A549 (cell line): ENCODE measurements around the gene TRIM28.

Experiments used
- CBX8 ChIP-seq: fragments of 200-600 bp; sonication (generic); IDR thresholded peaks from 2 replicates; pipeline ENCODE4 v1.6.1; 2016
- FOSL2 ChIP-seq, 2 experiments: fragments of 450-650 bp in 1 of 2; fragments of >200 bp in 1 of 2; sonication (Bioruptor Twin) in 1 of 2; formaldehyde crosslinking; IDR thresholded peaks; 2 replicates each; pipeline versions ENCODE4 v1.5.0 to v1.6.1; 2016 to 2020; ENCODE audit warnings: mild to moderate bottlenecking in 1 of 2, moderate library complexity in 1 of 2
- JUN ChIP-seq, 2 experiments: fragments of >200 bp; sonication (Bioruptor Twin); formaldehyde crosslinking; IDR thresholded peaks; 2 replicates in 1 of 2; 3 replicates in 1 of 2; pipeline ENCODE4 v1.6.1; 2016 to 2017
- JUNB ChIP-seq: fragments of >200 bp; sonication (Bioruptor Twin); formaldehyde crosslinking; IDR thresholded peaks from 2 replicates; pipeline ENCODE4 v1.6.1; 2016
- POLR2A ChIP-seq: IDR thresholded peaks from 2 replicates; pipeline ENCODE4 v1.6.1; 2012; ENCODE audit warnings: mild to moderate bottlenecking, low read length
- RFX5 ChIP-seq: fragments of 450-650 bp; IDR thresholded peaks from 2 replicates; pipeline ENCODE4 v1.7.1; 2014; ENCODE audit warnings: antibody characterized with exemption, mild to moderate bottlenecking, moderate library complexity
- ZFP36 ChIP-seq: fragments of 450-650 bp; IDR thresholded peaks from 2 replicates; pipeline ENCODE4 v1.6.1; 2014; ENCODE audit warnings: borderline replicate concordance; ENCODE audit not compliant: partially characterized antibody
- TF ChIP-seq, protein P1 (sequence below): fragments of >200 bp; sonication (Bioruptor Twin); formaldehyde crosslinking; IDR thresholded peaks from 3 replicates; pipeline ENCODE4 v1.5.1; 2016
- TF ChIP-seq, protein P2 (sequence below): fragments of 200-600 bp; sonication (generic); IDR thresholded peaks from 2 replicates; pipeline ENCODE4 v1.6.1; 2016; ENCODE audit warnings: antibody characterized with exemption, mild to moderate bottlenecking, moderate library complexity

DNA sequence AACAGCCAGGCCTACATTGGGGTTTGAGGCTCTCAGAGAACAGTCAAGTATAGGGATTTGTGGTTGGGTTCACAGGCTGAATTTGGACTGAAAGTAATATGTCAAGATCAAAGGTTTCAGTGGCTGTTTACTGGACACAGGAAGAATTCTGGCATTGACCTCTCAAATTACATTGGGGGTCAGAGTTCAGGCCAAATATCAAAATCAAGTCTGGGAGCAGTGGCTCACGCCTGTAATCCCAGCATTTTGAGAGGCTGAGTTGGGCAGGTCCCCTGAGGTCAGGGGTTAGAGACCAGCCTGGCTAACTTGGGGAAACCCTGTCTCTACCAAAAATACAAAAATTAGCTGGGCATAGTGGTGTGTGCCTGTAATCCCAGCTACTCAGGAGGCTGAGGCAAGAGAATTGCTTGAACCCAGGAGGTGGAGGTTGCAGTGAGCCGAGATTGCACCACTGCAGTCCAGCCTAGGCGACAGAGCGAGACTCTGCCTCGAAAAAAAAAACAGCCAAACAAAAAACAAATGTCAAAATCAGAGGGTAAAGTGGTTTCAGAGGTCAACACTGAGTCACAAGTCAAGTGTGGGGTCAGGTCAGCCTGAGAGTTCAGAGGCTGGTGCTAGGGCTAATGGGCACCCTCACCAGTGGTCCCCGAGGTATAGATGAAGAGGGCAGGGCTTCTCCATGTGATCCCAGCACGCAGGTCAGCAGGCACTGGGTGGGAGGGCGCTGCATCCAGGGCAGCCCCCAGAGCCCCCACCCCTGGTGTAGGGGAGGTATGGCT lies 33.6 kb upstream of the TRIM28 start:
- TF ChIP-seq, protein P1, sequence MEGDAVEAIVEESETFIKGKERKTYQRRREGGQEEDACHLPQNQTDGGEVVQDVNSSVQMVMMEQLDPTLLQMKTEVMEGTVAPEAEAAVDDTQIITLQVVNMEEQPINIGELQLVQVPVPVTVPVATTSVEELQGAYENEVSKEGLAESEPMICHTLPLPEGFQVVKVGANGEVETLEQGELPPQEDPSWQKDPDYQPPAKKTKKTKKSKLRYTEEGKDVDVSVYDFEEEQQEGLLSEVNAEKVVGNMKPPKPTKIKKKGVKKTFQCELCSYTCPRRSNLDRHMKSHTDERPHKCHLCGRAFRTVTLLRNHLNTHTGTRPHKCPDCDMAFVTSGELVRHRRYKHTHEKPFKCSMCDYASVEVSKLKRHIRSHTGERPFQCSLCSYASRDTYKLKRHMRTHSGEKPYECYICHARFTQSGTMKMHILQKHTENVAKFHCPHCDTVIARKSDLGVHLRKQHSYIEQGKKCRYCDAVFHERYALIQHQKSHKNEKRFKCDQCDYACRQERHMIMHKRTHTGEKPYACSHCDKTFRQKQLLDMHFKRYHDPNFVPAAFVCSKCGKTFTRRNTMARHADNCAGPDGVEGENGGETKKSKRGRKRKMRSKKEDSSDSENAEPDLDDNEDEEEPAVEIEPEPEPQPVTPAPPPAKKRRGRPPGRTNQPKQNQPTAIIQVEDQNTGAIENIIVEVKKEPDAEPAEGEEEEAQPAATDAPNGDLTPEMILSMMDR: no peak
- TF ChIP-seq, protein P2, sequence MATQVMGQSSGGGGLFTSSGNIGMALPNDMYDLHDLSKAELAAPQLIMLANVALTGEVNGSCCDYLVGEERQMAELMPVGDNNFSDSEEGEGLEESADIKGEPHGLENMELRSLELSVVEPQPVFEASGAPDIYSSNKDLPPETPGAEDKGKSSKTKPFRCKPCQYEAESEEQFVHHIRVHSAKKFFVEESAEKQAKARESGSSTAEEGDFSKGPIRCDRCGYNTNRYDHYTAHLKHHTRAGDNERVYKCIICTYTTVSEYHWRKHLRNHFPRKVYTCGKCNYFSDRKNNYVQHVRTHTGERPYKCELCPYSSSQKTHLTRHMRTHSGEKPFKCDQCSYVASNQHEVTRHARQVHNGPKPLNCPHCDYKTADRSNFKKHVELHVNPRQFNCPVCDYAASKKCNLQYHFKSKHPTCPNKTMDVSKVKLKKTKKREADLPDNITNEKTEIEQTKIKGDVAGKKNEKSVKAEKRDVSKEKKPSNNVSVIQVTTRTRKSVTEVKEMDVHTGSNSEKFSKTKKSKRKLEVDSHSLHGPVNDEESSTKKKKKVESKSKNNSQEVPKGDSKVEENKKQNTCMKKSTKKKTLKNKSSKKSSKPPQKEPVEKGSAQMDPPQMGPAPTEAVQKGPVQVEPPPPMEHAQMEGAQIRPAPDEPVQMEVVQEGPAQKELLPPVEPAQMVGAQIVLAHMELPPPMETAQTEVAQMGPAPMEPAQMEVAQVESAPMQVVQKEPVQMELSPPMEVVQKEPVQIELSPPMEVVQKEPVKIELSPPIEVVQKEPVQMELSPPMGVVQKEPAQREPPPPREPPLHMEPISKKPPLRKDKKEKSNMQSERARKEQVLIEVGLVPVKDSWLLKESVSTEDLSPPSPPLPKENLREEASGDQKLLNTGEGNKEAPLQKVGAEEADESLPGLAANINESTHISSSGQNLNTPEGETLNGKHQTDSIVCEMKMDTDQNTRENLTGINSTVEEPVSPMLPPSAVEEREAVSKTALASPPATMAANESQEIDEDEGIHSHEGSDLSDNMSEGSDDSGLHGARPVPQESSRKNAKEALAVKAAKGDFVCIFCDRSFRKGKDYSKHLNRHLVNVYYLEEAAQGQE: no peak
- TF ChIP-seq FOSL2 (IDR thresholded peaks at IDR 0.05) (no peak), FOSL2 (CRISPR knock-in tag; IDR thresholded peaks at IDR 0.05) (no peak), RFX5 (no peak), CBX8 (no peak), ZFP36 (no peak), JUNB (no peak), JUN (IDR thresholded peaks at IDR 0.05) (no peak), POLR2A (no peak)
